Measurements from ENCODE around the gene KRT16. TPM values are rescaled to one million over a fixed set of nuclear protein-coding genes. Genes with fewer than 3 reads are reported as not detected.

Gene KRT16
- polyA plus RNA-seq, 3 donors, result not detected

GRCh38 chr17:41631898-41632285 is 19.3 kb upstream of the KRT16 start:
- Histone ChIP-seq H3K36me3 (replicated peaks in 1 of 2; ENCODE audit: control insufficient read depth in 1 of 2, insufficient read depth in 2 of 2, low read length in 2 of 2) (no peaks in the 10 kb centered on the region), H4K20me1 (ENCODE audit: insufficient read depth, low read length) (no peaks in the 10 kb centered on the region), H3K9ac (ENCODE audit: insufficient read depth, low read length, poor library complexity, severe bottlenecking) (no peak overlapping the region), H3K4me2 (replicated peaks; ENCODE audit: extremely low read depth, low read length, poor library complexity, severe bottlenecking) (no peak overlapping the region), H2AFZ (ENCODE audit: insufficient read depth, low read depth, low read length, poor library complexity, severe bottlenecking) (no peak overlapping the region), H3K4me3 (replicated peaks in 1 of 3; ENCODE audit: low read depth in 2 of 3, low read length in 3 of 3) (no peak overlapping the region), H3K27me3 (ENCODE audit: control insufficient read depth in 2 of 2, insufficient read depth in 2 of 2, low read length in 2 of 2) (no peaks in the 10 kb centered on the region), H3K79me2 (ENCODE audit: insufficient read depth, low read length) (no peaks in the 10 kb centered on the region), H3K27ac (ENCODE audit: low read depth in 1 of 2, low read length in 2 of 2) (no peak overlapping the region), H3K9me3 (replicated peaks in 1 of 2; ENCODE audit: control insufficient read depth in 1 of 2, insufficient read depth in 1 of 2, low read length in 2 of 2) (no peaks in the 10 kb centered on the region), H3K4me1 (ENCODE audit: control insufficient read depth in 1 of 2, insufficient read depth in 2 of 2, low read length in 2 of 2) (no peaks in the 10 kb centered on the region)
- Mint-ChIP-seq H3K27ac (no peak overlapping the region), H3K27me3 (ENCODE audit: low read depth in 3 of 3) (peaks cover 0 to under 1% (median 0%) of the 10 kb centered on the region in 3 donors), H3K4me1 (no peaks in the 10 kb centered on the region), H3K36me3 (no peaks in the 10 kb centered on the region), H3K4me3 (no peak overlapping the region), H3K9me3 (no peaks in the 10 kb centered on the region)
- TF ChIP-seq, protein P1, sequence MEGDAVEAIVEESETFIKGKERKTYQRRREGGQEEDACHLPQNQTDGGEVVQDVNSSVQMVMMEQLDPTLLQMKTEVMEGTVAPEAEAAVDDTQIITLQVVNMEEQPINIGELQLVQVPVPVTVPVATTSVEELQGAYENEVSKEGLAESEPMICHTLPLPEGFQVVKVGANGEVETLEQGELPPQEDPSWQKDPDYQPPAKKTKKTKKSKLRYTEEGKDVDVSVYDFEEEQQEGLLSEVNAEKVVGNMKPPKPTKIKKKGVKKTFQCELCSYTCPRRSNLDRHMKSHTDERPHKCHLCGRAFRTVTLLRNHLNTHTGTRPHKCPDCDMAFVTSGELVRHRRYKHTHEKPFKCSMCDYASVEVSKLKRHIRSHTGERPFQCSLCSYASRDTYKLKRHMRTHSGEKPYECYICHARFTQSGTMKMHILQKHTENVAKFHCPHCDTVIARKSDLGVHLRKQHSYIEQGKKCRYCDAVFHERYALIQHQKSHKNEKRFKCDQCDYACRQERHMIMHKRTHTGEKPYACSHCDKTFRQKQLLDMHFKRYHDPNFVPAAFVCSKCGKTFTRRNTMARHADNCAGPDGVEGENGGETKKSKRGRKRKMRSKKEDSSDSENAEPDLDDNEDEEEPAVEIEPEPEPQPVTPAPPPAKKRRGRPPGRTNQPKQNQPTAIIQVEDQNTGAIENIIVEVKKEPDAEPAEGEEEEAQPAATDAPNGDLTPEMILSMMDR (IDR thresholded peaks at IDR 0.05), result no peak
- intact Hi-C loops (cut with micrococcal nuclease), result no loop called here
- no peak for DNase-seq
- 96% methylated on average over 10 of the region's 15 CpGs for WGBS (ENCODE audit: insufficient coverage)

GRCh38 chr17:41631025-41631897 is 18.7 kb upstream of the KRT16 start:
- TF ChIP-seq, protein P1 (IDR thresholded peaks at IDR 0.05), result no peak
- Histone ChIP-seq H3K9ac (ENCODE audit: insufficient read depth, low read length, poor library complexity, severe bottlenecking) (no peak overlapping the region), H2AFZ (ENCODE audit: insufficient read depth, low read depth, low read length, poor library complexity, severe bottlenecking) (no peak overlapping the region), H4K20me1 (ENCODE audit: insufficient read depth, low read length) (no peaks in the 10 kb centered on the region), H3K79me2 (ENCODE audit: insufficient read depth, low read length) (no peaks in the 10 kb centered on the region), H3K4me3 (replicated peaks in 1 of 3; ENCODE audit: low read depth in 2 of 3, low read length in 3 of 3) (no peak overlapping the region), H3K36me3 (replicated peaks in 1 of 2; ENCODE audit: control insufficient read depth in 1 of 2, insufficient read depth in 2 of 2, low read length in 2 of 2) (no peaks in the 10 kb centered on the region), H3K4me2 (replicated peaks; ENCODE audit: extremely low read depth, low read length, poor library complexity, severe bottlenecking) (no peak overlapping the region), H3K4me1 (ENCODE audit: control insufficient read depth in 1 of 2, insufficient read depth in 2 of 2, low read length in 2 of 2) (no peaks in the 10 kb centered on the region), H3K9me3 (replicated peaks in 1 of 2; ENCODE audit: control insufficient read depth in 1 of 2, insufficient read depth in 1 of 2, low read length in 2 of 2) (no peaks in the 10 kb centered on the region), H3K27ac (ENCODE audit: low read depth in 1 of 2, low read length in 2 of 2) (no peak overlapping the region), H3K27me3 (ENCODE audit: control insufficient read depth in 2 of 2, insufficient read depth in 2 of 2, low read length in 2 of 2) (no peaks in the 10 kb centered on the region)
- Mint-ChIP-seq H3K27ac (peak overlapping the region in 1 of 7 donors; percentile 52), H3K36me3 (no peaks in the 10 kb centered on the region), H3K9me3 (no peaks in the 10 kb centered on the region), H3K4me3 (no peak overlapping the region), H3K4me1 (no peaks in the 10 kb centered on the region), H3K27me3 (ENCODE audit: low read depth in 3 of 3) (peaks cover 0 to 2% (median 0%) of the 10 kb centered on the region in 3 donors)
- intact Hi-C loops (cut with micrococcal nuclease), result no loop called here
- DNase-seq, result no peak
- WGBS (ENCODE audit: insufficient coverage), result 100% methylated on average over 5 of the region's 8 CpGs

Measured in CD14-positive monocyte (primary cell).